Measurements from ENCODE around the gene CUBN. TPM values are rescaled to one million over a fixed set of nuclear protein-coding genes. Genes with fewer than 3 reads are reported as not detected.

The CUBN gene
- total RNA-seq, 2 donors from 2014 or later: 1.3 to 9.7 TPM

DNA sequence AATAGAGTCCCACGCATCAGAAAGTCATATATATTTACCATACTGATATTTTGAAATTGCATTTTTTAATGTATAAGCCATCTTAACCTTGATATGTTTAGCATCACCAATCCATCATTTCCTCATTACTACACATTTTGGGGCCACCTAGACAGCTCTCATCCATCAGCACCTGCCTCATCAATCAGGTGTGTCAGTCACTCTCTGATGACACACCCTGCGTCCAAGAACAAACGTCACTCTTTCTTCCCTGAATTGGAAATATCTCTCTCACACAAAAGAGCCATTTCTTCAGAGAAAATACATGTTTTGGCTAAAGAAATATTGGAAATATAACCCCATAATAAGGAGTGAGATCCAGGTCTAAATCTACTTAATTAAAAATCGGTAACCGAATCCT is 273.5 kb downstream of the CUBN start:
- intact Hi-C loops (cut with DNase I): no loop called here
- no peak for DNase-seq (ENCODE audit: low spot score)
- no peak for TF ChIP-seq POLR2A (IDR thresholded peaks at IDR 0.05)
- TF ChIP-seq CTCF (IDR thresholded peaks at IDR 0.05): no peak
- no peak for TF ChIP-seq POLR2AphosphoS5 (IDR thresholded peaks at IDR 0.05)
- no peak overlapping the region for H3K27ac ChIP-seq
- H3K27me3 ChIP-seq (replicated peaks; ENCODE audit: insufficient read depth): no peaks in the 10 kb centered on the region
- no peaks in the 10 kb centered on the region for H3K9me3 ChIP-seq
- no peak overlapping the region for H3K4me3 ChIP-seq
- WGBS: 62% methylated on average over 5 of the region's 5 CpGs
- H3K4me1 ChIP-seq (replicated peaks): no peaks in the 10 kb centered on the region
- no peaks in the 10 kb centered on the region for H3K36me3 ChIP-seq

- no peak overlapping the region for H3K27ac ChIP-seq
- no peaks in the 10 kb centered on the region for H3K4me1 ChIP-seq (replicated peaks)
- no peak overlapping the region for H3K4me3 ChIP-seq
- DNase-seq (ENCODE audit: low spot score): no peak
- no peaks in the 10 kb centered on the region for H3K27me3 ChIP-seq (replicated peaks; ENCODE audit: insufficient read depth)
- H3K36me3 ChIP-seq: no peaks in the 10 kb centered on the region
- intact Hi-C loops (cut with DNase I): no loop called here
- no peaks in the 10 kb centered on the region for H3K9me3 ChIP-seq
- TF ChIP-seq CTCF (IDR thresholded peaks at IDR 0.05): no peak
- TF ChIP-seq POLR2AphosphoS5 (IDR thresholded peaks at IDR 0.05): no peak
- TF ChIP-seq POLR2A (IDR thresholded peaks at IDR 0.05): no peak
Observed at GRCh38 chr10:16854623-16855022, 275.0 kb downstream of the CUBN start.

DNA sequence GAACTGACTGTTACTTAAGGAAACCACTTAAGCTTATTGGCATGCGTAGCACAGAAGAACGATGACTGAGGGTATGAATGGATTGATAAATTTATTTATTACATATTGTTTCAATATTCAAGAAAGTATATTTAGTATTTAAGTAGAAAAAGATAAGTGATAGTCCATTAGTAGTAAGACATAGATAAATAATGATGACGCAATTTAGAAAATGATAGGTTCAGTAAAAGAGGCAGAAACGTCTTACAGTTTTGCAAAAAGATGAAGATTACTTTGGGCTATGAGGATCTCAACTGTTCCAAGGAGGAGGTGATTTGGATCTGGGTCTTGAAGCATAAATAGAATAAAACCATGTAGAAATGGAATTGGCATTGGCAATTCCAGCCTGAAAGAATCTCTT is 275.8 kb downstream of the CUBN start:
- H3K36me3 ChIP-seq: no peaks in the 10 kb centered on the region
- intact Hi-C loops (cut with DNase I): no loop called here
- no peak overlapping the region for H3K4me3 ChIP-seq
- no peak for TF ChIP-seq POLR2A (IDR thresholded peaks at IDR 0.05)
- 95% methylated on average over 4 of the region's 4 CpGs for WGBS
- H3K9me3 ChIP-seq: no peaks in the 10 kb centered on the region
- DNase-seq (ENCODE audit: low spot score): no peak
- H3K4me1 ChIP-seq (replicated peaks): no peaks in the 10 kb centered on the region
- no peaks in the 10 kb centered on the region for H3K27me3 ChIP-seq (replicated peaks; ENCODE audit: insufficient read depth)
- no peak overlapping the region for H3K27ac ChIP-seq

DNA sequence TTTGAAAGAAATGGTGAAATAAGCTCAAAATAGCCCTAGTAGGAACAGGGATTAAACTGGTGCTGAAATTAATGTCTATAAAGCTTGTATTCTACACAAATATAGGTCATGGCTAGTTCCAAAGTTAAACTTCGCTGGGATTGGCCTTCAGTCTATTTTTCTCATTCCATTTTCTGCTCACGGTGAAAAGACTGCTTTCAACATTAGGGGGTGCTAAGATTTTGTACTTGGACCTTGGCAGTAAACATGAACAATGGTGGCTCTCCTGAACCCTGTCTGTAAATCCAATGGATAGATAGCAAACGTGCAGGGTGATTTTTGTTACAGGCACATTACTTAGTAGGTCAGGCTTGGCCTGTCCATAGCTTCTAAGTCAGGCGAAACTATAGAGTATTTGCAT is 276.4 kb downstream of the CUBN start:
- Histone ChIP-seq H3K4me1 (replicated peaks) (no peaks in the 10 kb centered on the region), H3K9me3 (no peaks in the 10 kb centered on the region), H3K27ac (no peak overlapping the region), H3K36me3 (no peaks in the 10 kb centered on the region), H3K4me3 (no peak overlapping the region), H3K27me3 (replicated peaks; ENCODE audit: insufficient read depth) (no peaks in the 10 kb centered on the region)
- TF ChIP-seq CTCF (IDR thresholded peaks at IDR 0.05): no peak
- TF ChIP-seq POLR2AphosphoS5 (IDR thresholded peaks at IDR 0.05): no peak
- TF ChIP-seq POLR2A (IDR thresholded peaks at IDR 0.05): no peak
- DNase-seq (ENCODE audit: low spot score): no peak
- 64% methylated on average over 4 of the region's 4 CpGs for WGBS
- intact Hi-C loops (cut with DNase I): no loop called here

DNA sequence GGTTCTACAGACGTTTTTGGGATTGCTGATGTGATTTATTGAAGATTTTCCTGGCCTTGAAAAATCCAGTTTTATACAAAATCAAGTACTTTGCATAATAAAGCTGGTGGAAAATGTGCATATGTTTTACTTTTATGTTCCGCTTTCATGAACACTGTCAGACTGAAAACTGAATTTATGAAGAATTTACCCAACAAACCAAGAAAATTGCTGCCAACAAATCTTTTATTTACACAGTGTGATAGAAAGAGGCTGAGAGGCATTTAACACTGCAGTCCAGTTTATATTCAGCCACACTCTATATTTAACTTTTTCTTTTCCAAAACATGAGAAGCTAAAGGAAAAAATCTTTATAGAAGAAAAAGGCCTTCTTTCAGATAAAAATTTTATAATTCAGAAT is 277.0 kb downstream of the CUBN start:
- no peaks in the 10 kb centered on the region for H3K36me3 ChIP-seq
- no peak for TF ChIP-seq POLR2AphosphoS5 (IDR thresholded peaks at IDR 0.05)
- TF ChIP-seq POLR2A (IDR thresholded peaks at IDR 0.05): no peak
- TF ChIP-seq CTCF (IDR thresholded peaks at IDR 0.05): no peak
- H3K27ac ChIP-seq: no peak overlapping the region
- H3K9me3 ChIP-seq: no peaks in the 10 kb centered on the region
- DNase-seq (ENCODE audit: low spot score): no peak
- H3K27me3 ChIP-seq (replicated peaks; ENCODE audit: insufficient read depth): no peaks in the 10 kb centered on the region
- H3K4me1 ChIP-seq (replicated peaks): no peaks in the 10 kb centered on the region
- 63% methylated on average over 2 of the region's 2 CpGs for WGBS
- intact Hi-C loops (cut with DNase I): no loop called here
- H3K4me3 ChIP-seq: no peak overlapping the region

Measured in prostate gland (tissue), 2 donors.